Measurements from ENCODE around the gene KNSTRN. TPM values are rescaled to one million over a fixed set of nuclear protein-coding genes. Genes with fewer than 3 reads are reported as not detected.
A peak's percentile ranks its signal among the peaks of the same experiment; 100 is the strongest.

The KNSTRN gene
- total RNA-seq, 5 donors from 2014 or later (not counting 1 experiment from before 2014, with no cell fraction given): 3.8 to 8.0 (median 6.2) TPM

DNA sequence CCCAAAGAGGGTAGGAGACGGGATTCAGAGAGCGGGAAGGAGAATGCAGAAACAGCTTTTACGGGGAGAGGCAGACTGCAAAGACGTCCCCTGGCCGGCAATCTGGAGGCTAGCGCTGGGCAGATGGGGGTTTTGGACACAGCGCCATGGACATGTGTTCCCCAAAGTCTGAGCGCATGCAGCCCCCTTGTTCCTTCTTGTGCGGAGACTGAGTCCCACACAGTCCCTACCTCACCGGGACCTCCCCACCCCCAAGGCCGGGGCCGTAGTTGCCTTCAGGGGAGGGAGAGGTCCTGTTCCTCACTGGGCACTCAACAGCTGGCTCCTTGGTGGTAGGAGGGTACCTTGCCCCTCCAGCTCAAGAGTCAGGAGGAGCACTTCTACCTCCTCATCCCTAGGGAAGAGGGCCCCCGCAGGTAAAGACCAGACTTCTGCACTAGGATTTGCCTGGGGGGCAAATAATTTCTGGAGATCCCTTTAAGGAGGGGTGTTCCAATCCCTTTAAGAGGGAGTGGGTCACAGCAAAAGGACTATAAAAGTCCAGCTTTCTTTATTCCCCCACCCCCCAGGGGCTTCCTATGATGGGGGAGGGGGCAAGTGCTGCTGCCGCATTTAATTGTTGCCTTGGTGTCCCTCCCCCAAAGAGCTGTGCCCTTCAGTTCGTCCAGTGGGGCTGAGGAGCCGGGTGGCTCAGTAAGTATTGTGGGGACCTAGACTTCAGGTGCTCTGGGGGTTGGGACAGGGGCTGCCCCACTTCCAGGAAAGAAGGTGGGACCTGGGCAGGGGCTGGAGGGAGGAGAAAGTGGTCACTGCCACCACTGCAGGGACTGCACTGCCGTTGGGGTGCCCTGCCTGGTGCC lies 54.6 kb downstream of the KNSTRN start:
- no peaks in the 10 kb centered on the region for H3K9me3 ChIP-seq
- Mint-ChIP-seq H3K27me3 (peaks cover 18 to 32% of the 10 kb centered on the region in 2 donors), H3K4me1 (peaks cover 31 to 42% (median 35%) of the 10 kb centered on the region in 3 donors), H3K36me3 (no peaks in the 10 kb centered on the region), H3K4me3 (peak overlapping the region; percentile 66 to 67 (median 67)), H3K9me3 (no peaks in the 10 kb centered on the region), H3K27ac (no peak overlapping the region)
- peaks cover 10 to 44% of the 10 kb centered on the region in 2 experiments for H3K4me1 ChIP-seq (ENCODE audit: control insufficient read depth in 1 of 2, extremely low read depth in 1 of 2, insufficient read depth in 2 of 2, low read length in 2 of 2)
- POLR2A ChIA-PET: interaction anchor here in 1 of 2 donors (0.5 kb wide), 1 partner anchor 20 kb away, joined by 3 read pairs; no protein-coding TSS in a partner anchor
- ATAC-seq (replicated peaks in 1 of 4) (no peak), DNase-seq (no peak)
- 27% methylated on average over 8 of the region's 17 CpGs for WGBS (ENCODE audit: insufficient coverage)
- CTCF ChIA-PET: no interaction called here
- H3K36me3 ChIP-seq (ENCODE audit: control insufficient read depth in 2 of 2, extremely low read depth in 1 of 2, insufficient read depth in 1 of 2, low read length in 1 of 2): no peaks in the 10 kb centered on the region
- peak overlapping the region; percentile 47 to 55 for H3K4me3 ChIP-seq (ENCODE audit: control insufficient read depth in 1 of 2, extremely low read depth in 1 of 2, low read length in 1 of 2)
- H3K27me3 ChIP-seq (replicated peaks in 1 of 2; ENCODE audit: control insufficient read depth in 2 of 2, extremely low read depth in 1 of 2, insufficient read depth in 2 of 2, low read length in 1 of 2): peaks cover 0 to 56% of the 10 kb centered on the region in 2 experiments
- H3K27ac ChIP-seq (ENCODE audit: low read length): no peak overlapping the region

DNA sequence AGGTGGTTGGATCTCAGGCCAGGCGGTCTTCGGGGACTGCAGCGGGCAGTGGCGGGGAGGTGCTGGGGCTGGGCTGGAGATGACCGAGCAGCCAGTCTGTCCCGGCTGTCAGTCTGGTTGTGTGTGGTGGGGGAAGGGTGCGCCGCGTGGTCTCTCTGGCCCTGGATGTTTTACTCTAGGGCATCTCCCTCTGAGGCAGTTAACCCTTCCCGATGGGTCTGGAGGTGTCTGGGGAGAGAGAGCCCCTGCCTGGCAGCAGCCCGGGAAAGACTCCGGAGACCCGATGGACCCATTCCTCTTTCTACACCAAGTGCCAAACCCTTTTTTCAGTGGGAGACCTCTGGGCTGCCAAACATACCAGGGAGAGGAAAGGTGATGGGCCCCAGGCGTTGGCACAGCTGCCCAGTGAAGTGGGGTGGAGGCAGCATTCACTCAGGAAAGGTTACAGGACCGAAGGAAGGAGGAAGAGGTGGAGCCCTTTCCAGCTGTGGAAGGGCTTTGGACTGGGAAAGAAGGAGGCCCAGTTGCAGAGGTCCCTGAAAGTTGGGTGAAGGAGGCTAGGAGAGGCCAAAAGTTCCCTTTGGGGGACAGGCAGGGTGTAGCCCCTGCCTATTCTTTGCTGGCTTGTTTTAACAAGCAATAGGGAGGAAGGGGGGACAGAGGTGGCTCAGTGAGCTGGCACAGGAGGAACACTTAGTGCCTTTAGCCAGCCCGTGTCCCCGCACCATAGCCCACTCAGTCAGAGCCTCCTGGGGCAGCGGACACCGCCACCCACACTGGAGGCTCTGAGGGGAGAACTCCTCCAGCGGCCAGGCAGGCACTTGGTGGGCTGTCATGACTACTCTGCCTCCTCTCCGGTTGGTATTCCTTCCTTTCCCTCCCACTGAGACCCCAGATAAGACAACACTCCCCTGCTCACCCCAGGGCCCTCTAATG lies 55.5 kb downstream of the KNSTRN start:
- H3K27ac Mint-ChIP-seq: no peak overlapping the region
- no peak overlapping the region for H3K27ac ChIP-seq (ENCODE audit: low read length)

DNA sequence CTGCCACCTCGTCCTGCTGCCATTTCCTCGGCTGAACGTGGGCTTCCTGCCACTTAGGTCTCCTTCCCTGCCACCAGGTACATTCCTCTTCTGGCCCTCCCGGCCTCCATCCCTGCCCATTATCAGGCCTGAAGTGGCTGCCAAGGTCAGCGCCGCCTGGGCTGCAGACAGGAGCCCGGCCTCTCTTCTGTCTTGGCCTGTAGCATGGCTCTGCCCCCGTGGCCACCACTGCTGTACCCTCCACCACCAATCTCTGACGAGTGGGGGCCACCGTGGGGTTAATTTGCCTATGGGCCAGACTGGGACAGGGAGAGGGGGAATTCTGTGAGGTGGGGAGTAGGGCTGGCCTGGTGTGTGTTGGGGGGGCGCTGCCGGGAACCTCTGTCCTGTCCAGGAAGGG lies 56.2 kb downstream of the KNSTRN start:
- Mint-ChIP-seq H3K4me1 (peaks cover 46 to 57% (median 50%) of the 10 kb centered on the region in 3 donors), H3K9me3 (no peaks in the 10 kb centered on the region), H3K27ac (no peak overlapping the region), H3K4me3 (peak overlapping the region; percentile 25 to 98 (median 34)), H3K36me3 (no peaks in the 10 kb centered on the region), H3K27me3 (peaks cover 18 to 32% of the 10 kb centered on the region in 2 donors)
- DNase-seq: no peak
- Histone ChIP-seq H3K9me3 (no peaks in the 10 kb centered on the region), H3K27ac (ENCODE audit: low read length) (no peak overlapping the region), H3K4me1 (ENCODE audit: control insufficient read depth in 1 of 2, extremely low read depth in 1 of 2, insufficient read depth in 2 of 2, low read length in 2 of 2) (peaks cover 12 to 59% of the 10 kb centered on the region in 2 experiments), H3K27me3 (replicated peaks in 1 of 2; ENCODE audit: control insufficient read depth in 2 of 2, extremely low read depth in 1 of 2, insufficient read depth in 2 of 2, low read length in 1 of 2) (peaks cover 0 to 56% of the 10 kb centered on the region in 2 experiments), H3K36me3 (ENCODE audit: control insufficient read depth in 2 of 2, extremely low read depth in 1 of 2, insufficient read depth in 1 of 2, low read length in 1 of 2) (no peaks in the 10 kb centered on the region), H3K4me3 (ENCODE audit: control insufficient read depth in 1 of 2, extremely low read depth in 1 of 2, low read length in 1 of 2) (no peak overlapping the region)
- POLR2A ChIA-PET: no interaction called here
- 62% methylated on average over 9 of the region's 12 CpGs for WGBS (ENCODE audit: insufficient coverage)
- CTCF ChIA-PET: no interaction called here
- ATAC-seq (replicated peaks in 1 of 4): no peak

More for the DNA sequence above, 55.5 kb downstream of the KNSTRN start:
- peaks cover 39 to 50% (median 43%) of the 10 kb centered on the region in 3 donors for H3K4me1 Mint-ChIP-seq
- WGBS (ENCODE audit: insufficient coverage): 62% methylated on average over 6 of the region's 21 CpGs
- no peak overlapping the region for H3K4me3 ChIP-seq (ENCODE audit: control insufficient read depth in 1 of 2, extremely low read depth in 1 of 2, low read length in 1 of 2)
- ChIA-PET POLR2A (no interaction called here), CTCF (no interaction called here)
- peaks cover 12 to 52% of the 10 kb centered on the region in 2 experiments for H3K4me1 ChIP-seq (ENCODE audit: control insufficient read depth in 1 of 2, extremely low read depth in 1 of 2, insufficient read depth in 2 of 2, low read length in 2 of 2)
- H3K4me3 Mint-ChIP-seq: peak overlapping the region; percentile 25 to 67 (median 34)
- H3K27me3 ChIP-seq (replicated peaks in 1 of 2; ENCODE audit: control insufficient read depth in 2 of 2, extremely low read depth in 1 of 2, insufficient read depth in 2 of 2, low read length in 1 of 2): peaks cover 0 to 56% of the 10 kb centered on the region in 2 experiments
- peaks cover 18 to 32% of the 10 kb centered on the region in 2 donors for H3K27me3 Mint-ChIP-seq
- no peak for DNase-seq
- no peaks in the 10 kb centered on the region for H3K9me3 ChIP-seq
- no peaks in the 10 kb centered on the region for H3K36me3 Mint-ChIP-seq
- no peaks in the 10 kb centered on the region for H3K36me3 ChIP-seq (ENCODE audit: control insufficient read depth in 2 of 2, extremely low read depth in 1 of 2, insufficient read depth in 1 of 2, low read length in 1 of 2)
- ATAC-seq (replicated peaks in 1 of 4): no peak
- no peaks in the 10 kb centered on the region for H3K9me3 Mint-ChIP-seq

GRCh38 chr15:40439461-40439959 lies 57.0 kb downstream of the KNSTRN start:
- no peak for ATAC-seq (replicated peaks in 1 of 4)
- H3K27ac ChIP-seq (ENCODE audit: low read length): no peak overlapping the region
- peaks cover 14 to 62% of the 10 kb centered on the region in 2 experiments for H3K4me1 ChIP-seq (ENCODE audit: control insufficient read depth in 1 of 2, extremely low read depth in 1 of 2, insufficient read depth in 2 of 2, low read length in 2 of 2)
- no peaks in the 10 kb centered on the region for H3K36me3 ChIP-seq (ENCODE audit: control insufficient read depth in 2 of 2, extremely low read depth in 1 of 2, insufficient read depth in 1 of 2, low read length in 1 of 2)
- H3K27me3 ChIP-seq (replicated peaks in 1 of 2; ENCODE audit: control insufficient read depth in 2 of 2, extremely low read depth in 1 of 2, insufficient read depth in 2 of 2, low read length in 1 of 2): peaks cover 0 to 56% of the 10 kb centered on the region in 2 experiments
- Mint-ChIP-seq H3K9me3 (no peaks in the 10 kb centered on the region), H3K4me1 (peaks cover 54 to 62% (median 58%) of the 10 kb centered on the region in 3 donors), H3K36me3 (no peaks in the 10 kb centered on the region), H3K4me3 (peak overlapping the region; percentile 85 to 98 (median 93)), H3K27ac (peak overlapping the region in 1 of 2 donors; percentile 55), H3K27me3 (peaks cover 18 to 32% of the 10 kb centered on the region in 2 donors)
- ChIA-PET POLR2A (interaction anchor here in 1 of 2 donors (0.6 kb wide), 1 partner anchor 10 kb away, joined by 3 read pairs; no protein-coding TSS in a partner anchor), CTCF (interaction anchor here in 1 of 2 donors (0.5 to 1.5 kb wide), 3 partner anchors 22 to 126 kb away, joined by 3 read pairs; partner anchors contain the start of gene CCDC32)
- H3K9me3 ChIP-seq: no peaks in the 10 kb centered on the region
- H3K4me3 ChIP-seq (ENCODE audit: control insufficient read depth in 1 of 2, extremely low read depth in 1 of 2, low read length in 1 of 2): peak overlapping the region; percentile 56 to 60
- peak in 1 of 35 experiments; percentile 17 for DNase-seq
- WGBS (ENCODE audit: insufficient coverage): 21% methylated on average over 11 of the region's 15 CpGs

DNA sequence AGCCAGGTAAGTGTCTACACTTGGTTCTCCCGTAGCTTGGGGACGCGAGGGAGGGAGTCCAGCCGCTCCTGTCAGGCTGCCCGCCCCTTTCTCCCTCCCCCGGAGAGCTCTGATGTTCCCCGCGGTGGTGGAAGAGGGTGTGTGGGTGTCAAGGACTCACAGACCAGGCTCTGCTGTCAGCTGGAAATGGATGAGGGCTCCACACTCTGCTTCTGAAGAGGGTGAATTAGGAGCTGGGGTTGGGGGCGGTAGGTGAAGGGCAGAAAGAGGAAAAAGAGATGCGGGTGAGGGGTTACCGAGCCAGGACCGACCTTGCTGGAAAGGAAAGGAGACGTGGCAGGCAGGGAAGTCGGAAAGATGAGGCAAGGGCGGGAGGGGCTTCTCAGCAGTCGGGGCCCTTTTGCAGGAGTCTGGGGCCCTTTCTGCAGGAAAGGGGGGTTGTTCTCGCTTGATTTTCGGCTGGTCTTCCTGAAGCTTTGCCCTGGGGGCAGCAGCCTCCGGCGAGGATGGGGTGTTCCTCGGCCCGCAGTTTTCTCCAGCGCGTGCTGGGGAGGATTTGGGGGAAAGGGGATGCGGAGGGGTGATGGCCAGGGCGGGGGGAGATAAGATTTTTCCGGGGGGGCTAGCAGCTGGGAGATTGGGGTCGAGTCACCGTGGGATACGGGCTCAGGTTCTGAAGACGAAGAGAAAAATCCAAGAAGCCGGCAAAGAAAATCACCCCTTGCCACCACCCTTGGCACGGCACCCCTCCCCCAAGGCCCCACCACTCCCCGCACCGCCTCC lies 57.6 kb downstream of the KNSTRN start:
- Histone ChIP-seq H3K27ac (ENCODE audit: low read length) (no peak overlapping the region), H3K27me3 (replicated peaks in 1 of 2; ENCODE audit: control insufficient read depth in 2 of 2, extremely low read depth in 1 of 2, insufficient read depth in 2 of 2, low read length in 1 of 2) (peaks cover 0 to 53% of the 10 kb centered on the region in 2 experiments), H3K36me3 (ENCODE audit: control insufficient read depth in 2 of 2, extremely low read depth in 1 of 2, insufficient read depth in 1 of 2, low read length in 1 of 2) (no peaks in the 10 kb centered on the region), H3K4me1 (ENCODE audit: control insufficient read depth in 1 of 2, extremely low read depth in 1 of 2, insufficient read depth in 2 of 2, low read length in 2 of 2) (peaks cover 14 to 66% of the 10 kb centered on the region in 2 experiments), H3K9me3 (no peaks in the 10 kb centered on the region), H3K4me3 (ENCODE audit: control insufficient read depth in 1 of 2, extremely low read depth in 1 of 2, low read length in 1 of 2) (peak overlapping the region; percentile 56 to 60)
- peaks cover 18 to 31% of the 10 kb centered on the region in 2 donors for H3K27me3 Mint-ChIP-seq
- H3K36me3 Mint-ChIP-seq: no peaks in the 10 kb centered on the region
- ChIA-PET POLR2A (interaction anchor here in 1 of 2 donors (0.6 kb wide), 1 partner anchor 9 kb away, joined by 3 read pairs; no protein-coding TSS in a partner anchor), CTCF (interaction anchor here in 1 of 2 donors (0.6 to 1.5 kb wide), 4 partner anchors 11 to 335 kb away, joined by 3 to 7 read pairs (median 3); partner anchors contain the start of gene CCDC32)
- ATAC-seq (replicated peaks in 1 of 4): no peak
- peak overlapping the region; percentile 85 to 98 (median 93) for H3K4me3 Mint-ChIP-seq
- H3K4me1 Mint-ChIP-seq: peaks cover 60 to 65% (median 64%) of the 10 kb centered on the region in 3 donors
- WGBS (ENCODE audit: insufficient coverage): 0% methylated on average over 16 of the region's 35 CpGs
- no peaks in the 10 kb centered on the region for H3K9me3 Mint-ChIP-seq
- H3K27ac Mint-ChIP-seq: peak overlapping the region; percentile 55 to 74
- DNase-seq: peak in 5 of 35 experiments; percentile 11 to 46 (median 25)
